Fibroblast of the conjunctiva (primary cell): ENCODE measurements around the gene POFUT2.

Experiments
- DNase-seq: peaks from one replicate; pipeline ENCODE4 v3.0.0-alpha.2; 2010; ENCODE audit warnings: low read depth

POFUT2 gene

GRCh38 chr21:45248301-45248892 is 39.3 kb downstream of the POFUT2 start:
- no peak for DNase-seq

- DNase-seq, result no peak
Measured at GRCh38 chr21:45246386-45247320, 41.0 kb downstream of the POFUT2 start.

- DNase-seq, result no peak
Measured at GRCh38 chr21:45244799-45245340, 42.8 kb downstream of the POFUT2 start.

GRCh38 chr21:45243603-45244002 is 44.1 kb downstream of the POFUT2 start:
- no peak for DNase-seq

- DNase-seq, result no peak
Measured at GRCh38 chr21:45241357-45241756, 46.3 kb downstream of the POFUT2 start.

GRCh38 chr21:45237401-45237800 is 50.3 kb downstream of the POFUT2 start:
- DNase-seq, result no peak

- no peak for DNase-seq
Measured at GRCh38 chr21:45236481-45236880, 51.2 kb downstream of the POFUT2 start.

- no peak for DNase-seq
Measured at GRCh38 chr21:45235488-45235887, 52.2 kb downstream of the POFUT2 start.

GRCh38 chr21:45234965-45235364 is 52.7 kb downstream of the POFUT2 start:
- DNase-seq, result no peak

- no peak for DNase-seq
Measured at GRCh38 chr21:45234127-45234526, 53.6 kb downstream of the POFUT2 start.

GRCh38 chr21:45231705-45232104 is 56.0 kb downstream of the POFUT2 start:
- DNase-seq, result no peak

GRCh38 chr21:45228656-45229240 is 58.9 kb downstream of the POFUT2 start:
- DNase-seq, result no peak

GRCh38 chr21:45228171-45228641 is 59.5 kb downstream of the POFUT2 start:
- peak; percentile 89 for DNase-seq

- DNase-seq, result no peak
Measured at GRCh38 chr21:45227735-45228134, 60.0 kb downstream of the POFUT2 start.

GRCh38 chr21:45226540-45227326 is 61.0 kb downstream of the POFUT2 start:
- no peak for DNase-seq

- DNase-seq, result no peak
Measured at GRCh38 chr21:45225741-45226327, 61.9 kb downstream of the POFUT2 start.

GRCh38 chr21:45225041-45225740 is 62.5 kb downstream of the POFUT2 start:
- no peak for DNase-seq

- DNase-seq, result no peak
Measured at GRCh38 chr21:45224189-45224938, 63.3 kb downstream of the POFUT2 start.

GRCh38 chr21:45223236-45224185 is 64.2 kb downstream of the POFUT2 start:
- no peak for DNase-seq
